A549 (cell line): ENCODE data around the gene FTSJ1. TPM values are rescaled to one million over a fixed set of nuclear protein-coding genes. Genes with fewer than 3 reads are reported as not detected.

Source experiments
- ATAC-seq, 2 experiments: fragments of 200-7000 bp in 1 of 2; fragments of >200 bp in 1 of 2; cut with Nextera tagmentation in 1 of 2; cut with Tn5 transposase in 1 of 2; 3 replicates each; pipeline versions ENCODE4 v1.8.0 to v1.9.1; 2018 to 2020; ENCODE audit warnings: mild to moderate bottlenecking in 1 of 2, moderate library complexity in 1 of 2
- CTCF ChIA-PET: fragments of 300-600 bp; sonication (Branson Sonifier 250); formaldehyde crosslinking; extraction: SDS; loops from one replicate; lab custom pipeline; 2021; ENCODE audit warnings: antibody characterized with exemption, inconsistent platforms; lab: Yijun Ruan, JAX
- POLR2A ChIA-PET: fragments of 350-600 bp; formaldehyde crosslinking; extraction: SDS; loops from one replicate; lab custom pipeline; 2021; ENCODE audit warnings: antibody characterized with exemption, inconsistent platforms; lab: Yijun Ruan, JAX
- DNase-seq, 2 experiments: peaks; one replicate each; pipeline versions ENCODE4 v3.0.0 to v3.0.0-alpha.2; 2011 to 2016; ENCODE audit warnings: low read depth in 1 of 2, low spot score in 1 of 2
- FAIRE-seq: peaks from 2 replicates; lab custom pipeline; 2011; peaks lifted over from hg19 to GRCh38; lab: Jason Lieb, UNC
- H3K27ac ChIP-seq, 2 experiments: fragments of >200 bp; sonication (Bioruptor Twin); formaldehyde crosslinking; 3 replicates each; pipeline ENCODE4 v1.5.1; 2016 to 2017
- H3K4me1 ChIP-seq: fragments of >200 bp; sonication (Bioruptor Twin); formaldehyde crosslinking; 3 replicates; pipeline ENCODE4 v1.6.1; 2016
- H3K4me2 ChIP-seq: fragments of >200 bp; sonication (Bioruptor Twin); formaldehyde crosslinking; 3 replicates; pipeline ENCODE4 v1.6.1; 2016
- H3K4me3 ChIP-seq: fragments of >200 bp; sonication (Bioruptor Twin); formaldehyde crosslinking; 3 replicates; pipeline ENCODE4 v1.5.1; 2016
- H3K9me3 ChIP-seq: fragments of >200 bp; sonication (Bioruptor Twin); formaldehyde crosslinking; 3 replicates; pipeline ENCODE4 v1.6.1; 2016
- EHF ChIP-seq: fragments of 250-450 bp; sonication (Bioruptor Pico); IDR thresholded peaks from 2 replicates; pipeline ENCODE4 v1.5.0; 2020; ENCODE audit warnings: mild to moderate bottlenecking
- ESRRA ChIP-seq: fragments of 150-350 bp; IDR thresholded peaks from 2 replicates; pipeline ENCODE4 v1.6.1; 2014; ENCODE audit warnings: mild to moderate bottlenecking, low read length, borderline replicate concordance
- FOSB ChIP-seq: fragments of 250-450 bp; sonication (Bioruptor Pico); IDR thresholded peaks from 2 replicates; pipeline ENCODE4 v1.5.0; 2020; ENCODE audit warnings: mild to moderate bottlenecking, moderate library complexity
- HOXA7 ChIP-seq: fragments of 250-450 bp; sonication (Bioruptor Pico); IDR thresholded peaks from 2 replicates; pipeline ENCODE4 v1.5.0; 2020; ENCODE audit warnings: mild to moderate bottlenecking, moderate library complexity
- KDM1A ChIP-seq: fragments of 200-600 bp; sonication (generic); IDR thresholded peaks from 2 replicates; pipeline ENCODE4 v1.6.1; 2016; ENCODE audit warnings: low read depth, mild to moderate bottlenecking
- MAZ ChIP-seq: fragments of 150-350 bp; IDR thresholded peaks from 2 replicates; pipeline ENCODE4 v1.6.1; 2014; ENCODE audit warnings: antibody characterized with exemption, low read depth, low read length, borderline replicate concordance
- NFE2L2 ChIP-seq: fragments of 150-350 bp; conservative IDR thresholded peaks from 2 replicates; pipeline ENCODE4 v1.6.1; 2014; ENCODE audit warnings: low read length
- NPAS2 ChIP-seq: fragments of 250-450 bp; sonication (Bioruptor Pico); IDR thresholded peaks from 2 replicates; pipeline ENCODE4 v1.8.0; 2022; ENCODE audit warnings: mild to moderate bottlenecking, moderate library complexity, borderline replicate concordance
- PHF8 ChIP-seq: fragments of 200-600 bp; sonication (generic); IDR thresholded peaks from 2 replicates; pipeline ENCODE4 v1.6.1; 2016; ENCODE audit warnings: low read depth, mild to moderate bottlenecking, antibody characterized with exemption, moderate library complexity, borderline replicate concordance
- RCOR1 ChIP-seq: fragments of 150-350 bp; IDR thresholded peaks from 2 replicates; pipeline ENCODE4 v1.6.1; 2014; ENCODE audit warnings: antibody characterized with exemption, low read length, low read depth
- SREBF2 ChIP-seq: fragments of 450-650 bp; IDR thresholded peaks from 2 replicates; pipeline ENCODE4 v1.6.1; 2014; ENCODE audit warnings: mild to moderate bottlenecking, moderate library complexity
- TFCP2L1 ChIP-seq: fragments of 250-450 bp; sonication (Bioruptor Pico); IDR thresholded peaks from 2 replicates; pipeline ENCODE4 v1.5.0; 2021; ENCODE audit warnings: mild to moderate bottlenecking
- TP53 ChIP-seq: fragments of 250-450 bp; sonication (Bioruptor Pico); IDR thresholded peaks from 2 replicates; pipeline ENCODE4 v1.5.0; 2021; ENCODE audit warnings: mild to moderate bottlenecking, moderate library complexity
- ZNF302 ChIP-seq: fragments of 250-450 bp; sonication (Bioruptor Pico); IDR thresholded peaks from 2 replicates; pipeline ENCODE4 v1.9.0; 2021; ENCODE audit warnings: inconsistent platforms, mild to moderate bottlenecking, moderate library complexity
- WGBS: methylation state at CpG from one replicate; pipeline ENCODE4 v1.1.6; 2017; ENCODE audit errors: missing lambda C conversion rate; 5-methylcytosine and 5-hydroxymethylcytosine counted together
- polyA plus RNA-seq, 4 experiments: library from polyadenylated mRNA; depleted of rRNA in 3 of 4; stranded (reverse); fragments of >200 nt; fragmentation: RNase III in 1 of 4; extraction: RNeasy Plus Mini Kit Qiagen cat#74134 plus additional on column Dnase treatment in 1 of 4; gene quantifications; 2 replicates in 3 of 4; 3 replicates in 1 of 4; pipeline ENCODE4 v1.2.3, GENCODE V29; 2011 to 2017
- TF ChIP-seq, protein P1 (sequence below): fragments of 150-350 bp; IDR thresholded peaks from 2 replicates; pipeline ENCODE4 v1.6.1; 2014; ENCODE audit warnings: low read depth, mild to moderate bottlenecking, low read length
- TF ChIP-seq, protein P2 (sequence below): fragments of 200-600 bp; sonication (generic); IDR thresholded peaks from 2 replicates; pipeline ENCODE4 v1.6.1; 2016; ENCODE audit warnings: antibody characterized with exemption, mild to moderate bottlenecking, moderate library complexity
- TF ChIP-seq, protein P3 (sequence below): fragments of >200 bp; sonication (Bioruptor Twin); formaldehyde crosslinking; IDR thresholded peaks from 2 replicates; pipeline ENCODE4 v1.6.1; 2016
- TF ChIP-seq, protein P4 (sequence below): IDR thresholded peaks from 2 replicates; pipeline ENCODE4 v1.6.1; 2012
- TF ChIP-seq, protein P5 (sequence below): fragments of 450-650 bp; IDR thresholded peaks from 2 replicates; pipeline ENCODE4 v1.6.1; 2014; ENCODE audit warnings: antibody characterized with exemption

Gene FTSJ1
- polyA plus RNA-seq, 2 of the 4 experiments (the other 2 are of a cell fraction): 37.1 to 71.2 TPM

DNA sequence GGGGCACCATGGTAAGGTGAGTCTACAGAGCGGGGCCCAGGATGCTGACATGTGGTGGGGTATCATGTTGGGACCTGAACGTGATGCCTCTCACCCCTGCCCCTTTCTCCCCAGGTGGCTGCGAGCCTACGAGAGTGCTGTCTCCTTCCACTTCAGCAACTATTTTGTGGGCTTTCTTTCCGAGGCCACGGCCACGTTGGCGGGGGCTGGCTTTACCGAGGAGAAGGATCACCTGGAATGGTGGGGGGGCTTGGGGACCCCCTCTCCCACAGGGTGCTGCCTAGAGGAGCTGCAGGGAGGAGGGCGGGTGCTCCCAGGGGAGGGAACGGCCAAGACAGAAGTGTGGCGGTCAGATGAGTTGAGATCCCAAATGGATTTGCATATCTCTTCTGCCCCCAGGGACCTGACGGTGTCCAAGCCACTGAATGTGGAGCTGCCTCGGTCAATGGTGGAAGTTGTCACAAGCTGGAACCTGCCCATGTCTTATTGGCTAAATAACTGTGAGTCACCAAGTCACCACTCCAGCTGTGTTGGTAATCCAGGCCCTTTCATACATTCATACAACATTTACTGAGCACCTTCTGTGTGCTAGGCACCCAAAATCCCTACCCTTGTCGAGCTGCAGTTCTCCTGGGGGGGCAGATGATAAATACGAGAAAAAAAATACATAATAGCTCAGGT is 38.3 kb downstream of the FTSJ1 start:
- Histone ChIP-seq H3K4me2 (no peak overlapping the region), H3K9me3 (no peaks in the 10 kb centered on the region), H3K27ac (no peak overlapping the region), H3K4me3 (no peak overlapping the region), H3K4me1 (peaks cover 3% of the 10 kb centered on the region; the same call in 1 of the 3 replicates)
- FAIRE-seq (no peak), DNase-seq (no peak), ATAC-seq (no peak)
- CTCF ChIA-PET: interaction anchor here (0.8 to 1.4 kb wide), 2 partner anchors 9 to 40 kb away, joined by 3 read pairs; no protein-coding TSS in a partner anchor
- WGBS: 74% methylated on average over 10 of the region's 16 CpGs
- TF ChIP-seq NPAS2 (CRISPR knock-in tag): no peak
- TF ChIP-seq, protein P1, sequence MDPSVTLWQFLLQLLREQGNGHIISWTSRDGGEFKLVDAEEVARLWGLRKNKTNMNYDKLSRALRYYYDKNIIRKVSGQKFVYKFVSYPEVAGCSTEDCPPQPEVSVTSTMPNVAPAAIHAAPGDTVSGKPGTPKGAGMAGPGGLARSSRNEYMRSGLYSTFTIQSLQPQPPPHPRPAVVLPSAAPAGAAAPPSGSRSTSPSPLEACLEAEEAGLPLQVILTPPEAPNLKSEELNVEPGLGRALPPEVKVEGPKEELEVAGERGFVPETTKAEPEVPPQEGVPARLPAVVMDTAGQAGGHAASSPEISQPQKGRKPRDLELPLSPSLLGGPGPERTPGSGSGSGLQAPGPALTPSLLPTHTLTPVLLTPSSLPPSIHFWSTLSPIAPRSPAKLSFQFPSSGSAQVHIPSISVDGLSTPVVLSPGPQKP: no peak
- TF ChIP-seq ESRRA: no peak
- no peak for TF ChIP-seq SREBF2
- POLR2A ChIA-PET: no interaction called here

DNA sequence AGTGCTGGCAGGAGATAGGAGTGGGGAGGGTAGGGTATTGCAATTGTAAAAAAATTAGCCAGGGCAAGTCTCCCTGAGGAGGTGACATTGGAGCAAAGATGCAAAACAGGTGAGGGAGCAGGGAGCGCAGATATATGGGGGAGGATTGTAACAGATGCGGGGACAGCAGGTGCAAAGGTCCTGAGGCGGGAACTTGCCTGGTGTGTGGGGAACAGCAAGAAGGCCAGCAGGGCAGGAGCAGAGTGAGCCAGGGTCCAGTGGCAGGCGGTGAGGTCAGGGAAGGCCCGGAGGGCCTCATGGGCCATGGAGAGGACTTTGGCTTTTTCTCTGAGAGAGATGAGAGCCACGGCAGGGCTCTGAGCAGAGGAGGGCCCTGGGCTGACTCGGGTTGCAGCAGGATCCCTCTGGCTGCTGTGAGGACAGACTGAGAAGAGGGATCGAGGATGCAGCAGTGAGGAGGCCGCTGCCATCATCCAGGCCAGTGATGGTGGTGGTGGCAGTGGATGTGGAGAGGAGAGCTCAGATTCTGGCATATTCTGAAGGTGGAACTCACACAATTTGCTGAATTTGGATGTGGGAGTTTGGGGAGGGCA is 39.0 kb downstream of the FTSJ1 start:
- Histone ChIP-seq H3K4me2 (no peak overlapping the region), H3K4me3 (no peak overlapping the region), H3K9me3 (no peaks in the 10 kb centered on the region), H3K4me1 (no peaks in the 10 kb centered on the region), H3K27ac (no peak overlapping the region)
- CTCF ChIA-PET: no interaction called here
- DNase-seq: no peak
- no peak for FAIRE-seq
- 84% methylated on average over 9 of the region's 9 CpGs for WGBS
- no peak for ATAC-seq
- TF ChIP-seq TFCP2L1 (CRISPR knock-in tag) (no peak), EHF (CRISPR knock-in tag) (no peak), HOXA7 (no peak), NFE2L2 (no peak), RCOR1 (no peak), MAZ (no peak), KDM1A (no peak)
- TF ChIP-seq, protein P2, sequence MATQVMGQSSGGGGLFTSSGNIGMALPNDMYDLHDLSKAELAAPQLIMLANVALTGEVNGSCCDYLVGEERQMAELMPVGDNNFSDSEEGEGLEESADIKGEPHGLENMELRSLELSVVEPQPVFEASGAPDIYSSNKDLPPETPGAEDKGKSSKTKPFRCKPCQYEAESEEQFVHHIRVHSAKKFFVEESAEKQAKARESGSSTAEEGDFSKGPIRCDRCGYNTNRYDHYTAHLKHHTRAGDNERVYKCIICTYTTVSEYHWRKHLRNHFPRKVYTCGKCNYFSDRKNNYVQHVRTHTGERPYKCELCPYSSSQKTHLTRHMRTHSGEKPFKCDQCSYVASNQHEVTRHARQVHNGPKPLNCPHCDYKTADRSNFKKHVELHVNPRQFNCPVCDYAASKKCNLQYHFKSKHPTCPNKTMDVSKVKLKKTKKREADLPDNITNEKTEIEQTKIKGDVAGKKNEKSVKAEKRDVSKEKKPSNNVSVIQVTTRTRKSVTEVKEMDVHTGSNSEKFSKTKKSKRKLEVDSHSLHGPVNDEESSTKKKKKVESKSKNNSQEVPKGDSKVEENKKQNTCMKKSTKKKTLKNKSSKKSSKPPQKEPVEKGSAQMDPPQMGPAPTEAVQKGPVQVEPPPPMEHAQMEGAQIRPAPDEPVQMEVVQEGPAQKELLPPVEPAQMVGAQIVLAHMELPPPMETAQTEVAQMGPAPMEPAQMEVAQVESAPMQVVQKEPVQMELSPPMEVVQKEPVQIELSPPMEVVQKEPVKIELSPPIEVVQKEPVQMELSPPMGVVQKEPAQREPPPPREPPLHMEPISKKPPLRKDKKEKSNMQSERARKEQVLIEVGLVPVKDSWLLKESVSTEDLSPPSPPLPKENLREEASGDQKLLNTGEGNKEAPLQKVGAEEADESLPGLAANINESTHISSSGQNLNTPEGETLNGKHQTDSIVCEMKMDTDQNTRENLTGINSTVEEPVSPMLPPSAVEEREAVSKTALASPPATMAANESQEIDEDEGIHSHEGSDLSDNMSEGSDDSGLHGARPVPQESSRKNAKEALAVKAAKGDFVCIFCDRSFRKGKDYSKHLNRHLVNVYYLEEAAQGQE: no peak
- TF ChIP-seq, protein P3, sequence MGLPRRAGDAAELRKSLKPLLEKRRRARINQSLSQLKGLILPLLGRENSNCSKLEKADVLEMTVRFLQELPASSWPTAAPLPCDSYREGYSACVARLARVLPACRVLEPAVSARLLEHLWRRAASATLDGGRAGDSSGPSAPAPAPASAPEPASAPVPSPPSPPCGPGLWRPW: no peak
- TF ChIP-seq, protein P4, sequence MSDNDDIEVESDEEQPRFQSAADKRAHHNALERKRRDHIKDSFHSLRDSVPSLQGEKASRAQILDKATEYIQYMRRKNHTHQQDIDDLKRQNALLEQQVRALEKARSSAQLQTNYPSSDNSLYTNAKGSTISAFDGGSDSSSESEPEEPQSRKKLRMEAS: no peak
- TF ChIP-seq, protein P1: no peak
- POLR2A ChIA-PET: no interaction called here

DNA sequence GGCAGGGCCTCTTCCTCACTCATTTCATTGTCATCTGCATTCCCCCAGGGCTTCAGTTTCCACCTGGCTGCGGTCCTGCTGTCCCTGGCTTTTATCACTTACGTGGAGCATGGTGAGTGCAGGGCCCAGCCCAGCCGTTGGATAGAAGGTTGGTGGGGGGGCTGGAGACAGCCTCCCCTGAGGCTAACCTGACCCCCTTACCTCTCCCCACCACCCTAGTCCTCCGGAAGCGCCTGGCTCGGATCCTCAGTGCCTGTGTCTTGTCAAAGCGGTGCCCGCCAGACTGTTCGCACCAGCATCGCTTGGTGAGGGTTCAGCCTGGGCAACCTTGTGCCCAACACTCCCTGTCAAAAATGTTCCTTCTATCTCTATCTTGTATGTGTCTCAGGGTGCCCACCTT is 39.8 kb downstream of the FTSJ1 start:
- ChIA-PET CTCF (no interaction called here), POLR2A (no interaction called here)
- no peak for FAIRE-seq

More for the DNA sequence above, 39.8 kb downstream of the FTSJ1 start:
- no peak for ATAC-seq
- Histone ChIP-seq H3K4me3 (no peak overlapping the region), H3K27ac (no peak overlapping the region), H3K4me1 (no peaks in the 10 kb centered on the region), H3K4me2 (no peak overlapping the region), H3K9me3 (no peaks in the 10 kb centered on the region)
- TF ChIP-seq PHF8 (no peak), TP53 (CRISPR knock-in tag) (no peak), ZNF302 (CRISPR knock-in tag) (no peak), FOSB (CRISPR knock-in tag) (no peak), RCOR1 (no peak), EHF (CRISPR knock-in tag) (no peak)
- TF ChIP-seq, protein P5, sequence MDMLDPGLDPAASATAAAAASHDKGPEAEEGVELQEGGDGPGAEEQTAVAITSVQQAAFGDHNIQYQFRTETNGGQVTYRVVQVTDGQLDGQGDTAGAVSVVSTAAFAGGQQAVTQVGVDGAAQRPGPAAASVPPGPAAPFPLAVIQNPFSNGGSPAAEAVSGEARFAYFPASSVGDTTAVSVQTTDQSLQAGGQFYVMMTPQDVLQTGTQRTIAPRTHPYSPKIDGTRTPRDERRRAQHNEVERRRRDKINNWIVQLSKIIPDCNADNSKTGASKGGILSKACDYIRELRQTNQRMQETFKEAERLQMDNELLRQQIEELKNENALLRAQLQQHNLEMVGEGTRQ: no peak
- TF ChIP-seq, protein P4: no peak
- WGBS: 91% methylated on average over 9 of the region's 10 CpGs
- no peak for DNase-seq
